ENCODE results near the gene ADGRG4.
"Not testable (repeated sequence)": the region's sequence is repeated elsewhere in the genome, so short reads cannot be mapped to it uniquely, and the experiment has no call there.

ADGRG4 gene

GRCh38 chrX:136395271-136395670, 94.5 kb downstream of the ADGRG4 start:
- no peak for DNase-seq

DNA sequence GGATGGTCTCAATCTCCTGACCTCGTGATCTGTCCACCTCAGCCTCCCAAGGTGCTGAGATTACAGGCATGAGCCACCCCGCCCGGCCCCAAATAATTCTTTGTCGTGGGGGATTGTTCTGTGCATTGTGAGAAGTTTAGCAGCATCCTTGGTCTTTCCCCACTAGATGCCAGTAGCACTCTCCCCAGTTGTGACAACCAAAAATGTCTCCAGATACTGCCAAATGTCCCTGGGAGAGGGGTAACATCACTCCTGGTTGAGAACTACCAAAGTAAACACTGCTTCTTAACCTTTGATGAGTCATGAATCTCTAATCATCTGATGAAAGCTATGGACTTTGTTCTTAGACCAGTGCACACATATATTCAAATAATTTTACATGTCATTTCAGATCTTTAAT, 96.2 kb downstream of the ADGRG4 start:
- DNase-seq = no peak

DNA sequence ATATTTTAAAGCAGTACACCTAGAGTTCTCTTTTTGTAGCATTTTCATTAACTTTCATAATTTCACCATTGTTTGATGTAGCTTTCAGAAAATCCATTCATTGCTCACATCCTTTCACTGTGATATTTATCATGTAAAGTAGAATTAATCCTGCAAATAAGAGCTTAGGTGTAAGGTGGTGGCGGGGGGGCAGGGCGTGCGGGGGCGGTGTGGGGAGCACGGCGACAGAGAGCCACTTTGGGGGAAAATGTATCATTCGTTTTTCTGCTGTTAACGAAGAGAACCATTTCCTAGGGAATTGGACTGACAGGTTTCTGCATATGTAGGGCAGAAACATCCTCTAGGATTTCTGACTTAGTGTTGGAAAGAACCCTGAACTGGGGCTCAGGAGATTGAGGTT, 104.4 kb downstream of the ADGRG4 start:
- no peak for DNase-seq

DNA sequence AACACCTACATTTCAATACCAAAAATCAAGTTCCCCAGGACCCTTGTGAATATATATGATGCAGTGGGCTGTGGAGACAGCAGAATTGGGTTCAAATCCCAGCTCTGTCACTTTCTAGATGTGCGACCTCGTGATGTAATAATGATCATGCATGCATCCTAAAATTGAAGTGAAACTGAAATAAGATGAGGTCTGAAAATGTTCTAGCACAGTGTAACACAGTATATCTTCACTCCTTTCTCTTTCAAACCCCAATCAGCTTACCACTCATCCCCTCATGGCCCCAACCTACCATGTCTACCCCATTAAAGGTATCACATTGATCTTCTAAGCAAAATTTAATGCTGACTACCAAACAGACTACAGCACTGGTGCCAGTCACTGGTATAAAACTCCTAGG, 117.0 kb downstream of the ADGRG4 start:
- DNase-seq = no peak

DNA sequence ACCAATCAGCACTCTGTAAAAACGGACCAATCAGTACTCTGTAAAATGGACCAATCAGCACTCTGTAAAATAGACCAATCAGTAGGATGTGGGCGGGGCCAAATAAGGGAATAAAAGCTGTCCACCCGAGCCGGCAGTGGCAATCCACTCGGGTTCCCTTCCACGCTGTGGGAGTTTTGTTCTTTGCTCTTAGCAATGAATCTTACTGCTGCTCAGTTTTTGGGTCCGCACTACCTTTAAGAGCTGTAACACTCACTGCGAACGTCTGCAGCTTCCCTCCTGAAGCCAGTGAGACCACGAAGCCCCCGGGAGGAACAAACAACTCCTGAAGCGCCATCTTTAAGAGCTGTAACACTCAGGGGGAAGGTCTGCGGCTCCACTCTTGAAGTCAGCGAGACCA, 120.6 kb downstream of the ADGRG4 start:
- no peak for DNase-seq

GRCh38 chrX:136423724-136424123, 123.0 kb downstream of the ADGRG4 start:
- no peak for DNase-seq

DNA sequence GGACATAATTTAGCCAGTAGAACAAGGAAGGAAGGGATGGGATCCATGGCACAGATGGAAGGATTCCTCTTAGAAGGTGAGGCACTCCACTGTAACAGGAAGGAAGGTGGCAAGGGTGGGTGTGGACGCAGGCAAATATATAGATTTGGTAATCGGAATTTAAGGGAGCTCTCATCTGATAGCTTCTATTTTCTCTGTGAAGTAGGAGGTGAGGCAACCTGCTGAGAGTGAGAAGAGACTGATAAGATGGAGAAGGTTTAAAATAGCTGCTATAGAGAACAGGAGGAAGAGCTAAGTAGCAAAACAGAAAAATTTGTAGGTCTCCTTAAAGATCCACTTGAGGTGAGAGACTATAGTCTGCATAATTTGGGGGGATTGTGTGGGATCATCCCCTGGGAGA, 125.2 kb downstream of the ADGRG4 start:
- no peak for DNase-seq

- no peak for DNase-seq
Measured at GRCh38 chrX:136431625-136432024, 130.9 kb downstream of the ADGRG4 start.

GRCh38 chrX:136437774-136438173, 137.0 kb downstream of the ADGRG4 start:
- DNase-seq = no peak

DNA sequence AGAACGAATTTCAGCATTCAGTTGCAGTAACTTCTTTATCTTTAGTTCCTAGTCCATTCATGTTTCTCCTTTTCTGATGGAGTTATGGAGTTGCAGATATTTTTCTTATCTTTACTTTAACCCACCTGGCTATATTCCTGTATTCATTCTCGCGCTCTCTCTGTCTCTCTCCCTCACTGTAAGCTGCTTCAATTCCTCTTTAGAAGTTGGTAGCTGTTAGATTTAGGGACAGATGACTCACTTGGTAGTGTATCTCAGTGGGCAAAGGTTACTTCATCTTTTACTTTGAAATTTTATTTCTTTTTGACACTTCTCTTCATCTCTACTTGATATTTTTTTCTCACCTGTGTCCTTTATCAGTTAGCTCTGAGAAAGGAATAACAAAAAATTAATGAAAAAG, 137.4 kb downstream of the ADGRG4 start:
- DNase-seq = no peak

GRCh38 chrX:136445674-136446073, 144.9 kb downstream of the ADGRG4 start:
- DNase-seq = not testable (repeated sequence)

DNA sequence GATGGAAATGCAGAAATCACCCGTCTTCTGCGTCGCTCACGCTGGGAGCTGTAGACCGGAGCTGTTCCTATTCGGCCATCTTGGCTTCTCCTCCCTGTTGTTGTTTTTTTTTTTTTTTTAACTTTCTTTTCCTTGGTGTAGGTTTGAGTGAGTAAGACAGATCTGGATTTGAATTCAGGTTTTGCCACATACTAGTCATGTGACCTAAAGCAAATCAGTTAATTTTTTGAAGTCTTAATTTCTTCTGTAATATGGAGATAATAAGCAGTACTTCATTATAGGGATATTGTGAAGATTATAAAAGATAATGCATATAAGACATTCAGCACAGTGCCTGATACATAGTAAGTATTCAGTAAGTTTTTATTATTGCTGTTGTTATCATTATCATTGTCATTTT, 145.4 kb downstream of the ADGRG4 start:
- DNase-seq = no peak

DNA sequence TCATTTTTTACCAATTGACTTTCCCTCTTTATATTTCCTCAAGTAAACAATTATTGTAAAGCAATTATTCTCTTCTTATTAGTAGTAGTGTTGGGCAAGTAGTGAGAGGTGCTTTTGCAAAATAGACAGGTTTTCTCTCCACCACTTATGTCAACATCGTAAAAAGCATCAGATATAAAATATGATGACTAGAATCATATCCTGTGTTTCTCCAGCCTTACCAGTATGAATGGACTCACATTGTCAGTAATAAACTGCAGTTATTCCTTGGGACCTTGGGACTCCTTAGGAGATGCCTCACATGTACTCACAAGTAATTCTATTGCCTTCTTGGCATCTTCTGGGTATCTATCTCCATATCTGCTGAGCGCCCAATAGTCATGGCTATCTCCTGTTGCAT, 146.5 kb downstream of the ADGRG4 start:
- DNase-seq = no peak

GRCh38 chrX:136447968-136448367, 147.2 kb downstream of the ADGRG4 start:
- no peak for DNase-seq

DNA sequence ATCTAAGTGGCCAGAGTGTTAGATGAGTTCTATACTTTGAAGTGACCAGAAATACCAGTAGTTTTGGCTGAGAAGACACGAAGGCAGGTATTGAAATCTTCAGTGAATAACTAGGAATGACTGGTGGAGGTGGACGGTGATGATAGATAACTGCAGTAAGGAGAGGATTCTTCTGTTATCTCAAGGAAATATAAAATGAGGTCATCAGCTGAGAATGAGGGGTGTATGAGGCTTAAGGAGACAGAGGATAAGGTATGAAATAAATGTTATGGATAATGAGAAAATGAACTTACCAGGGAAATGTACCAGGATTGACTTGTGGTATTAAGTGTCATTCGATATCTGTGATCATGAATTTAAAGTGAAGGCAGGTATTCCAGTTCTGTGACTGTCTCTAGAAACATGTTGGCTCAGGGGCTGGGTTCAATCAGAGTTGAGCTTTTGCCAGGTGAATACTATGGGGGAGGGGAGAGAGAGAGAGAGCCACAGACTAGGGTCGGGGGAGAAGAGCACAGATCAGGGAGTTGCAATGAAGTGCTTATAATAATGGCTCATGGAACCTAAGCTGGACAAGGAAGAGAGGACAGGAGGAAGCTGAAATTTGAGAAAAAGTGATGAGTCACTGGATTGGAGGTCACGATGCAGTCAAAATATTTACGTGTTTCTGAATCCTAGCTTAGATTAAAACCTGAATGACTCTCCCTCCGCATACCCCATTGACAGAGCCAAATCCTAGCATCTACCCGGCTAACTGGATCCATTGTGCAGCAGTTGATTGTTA, 149.5 kb downstream of the ADGRG4 start:
- DNase-seq = no peak

DNA sequence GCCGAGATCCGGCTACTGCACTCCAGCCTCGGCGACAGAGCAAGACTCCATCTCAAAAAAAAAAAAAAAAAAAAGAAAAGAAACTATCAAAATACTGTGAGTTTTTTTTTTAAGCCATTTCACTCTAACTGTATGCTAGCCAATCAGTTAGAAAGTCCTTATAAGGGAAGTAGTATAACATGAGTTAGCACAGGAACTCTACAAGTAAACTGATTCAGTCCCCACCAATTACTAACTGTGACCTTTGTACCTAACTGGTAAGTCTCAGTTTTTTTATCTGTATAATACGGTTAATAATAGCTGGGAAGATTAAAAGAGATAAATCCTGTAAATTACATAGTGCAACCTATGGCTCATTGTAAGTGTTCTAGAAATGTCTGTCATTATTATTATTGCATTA, 151.9 kb downstream of the ADGRG4 start:
- no peak for DNase-seq

DNA sequence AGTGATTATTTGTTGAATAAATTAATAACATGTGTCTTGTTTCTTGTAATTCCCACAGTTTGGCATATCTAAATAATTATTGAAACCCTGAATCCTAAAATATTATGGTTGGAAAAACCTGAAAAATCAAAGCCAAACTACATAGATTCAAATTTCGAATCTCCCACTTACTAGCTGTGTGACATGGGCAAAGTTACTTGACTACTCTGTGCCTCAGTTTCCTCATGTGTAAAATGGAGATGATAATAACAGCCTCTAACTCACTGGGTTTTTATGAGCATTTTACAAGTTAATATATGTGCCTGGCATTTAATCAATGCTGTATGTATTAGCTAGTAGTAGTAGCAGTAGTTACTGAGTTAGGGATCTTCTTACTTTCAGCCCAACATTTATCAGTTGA, 152.4 kb downstream of the ADGRG4 start:
- DNase-seq = no peak

DNA sequence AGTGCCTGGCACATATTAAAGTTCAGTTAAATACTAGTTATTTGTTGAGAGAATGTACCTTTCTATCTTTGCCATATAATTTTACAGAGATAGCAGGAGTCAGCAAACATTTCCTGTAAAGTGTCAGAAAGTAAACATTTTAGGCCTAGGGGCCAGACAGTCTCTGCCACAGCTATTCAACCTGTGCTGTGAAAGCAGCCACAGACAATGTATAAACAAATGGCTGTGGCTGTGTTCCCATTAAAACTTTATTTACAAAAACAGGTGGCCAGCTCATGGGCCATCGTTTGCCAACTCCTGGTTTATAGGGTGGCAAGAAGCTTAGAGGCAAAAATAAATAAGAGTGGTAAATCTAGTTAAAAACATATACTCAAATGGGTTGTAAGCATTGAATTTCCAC, 153.0 kb downstream of the ADGRG4 start:
- DNase-seq = no peak

DNA sequence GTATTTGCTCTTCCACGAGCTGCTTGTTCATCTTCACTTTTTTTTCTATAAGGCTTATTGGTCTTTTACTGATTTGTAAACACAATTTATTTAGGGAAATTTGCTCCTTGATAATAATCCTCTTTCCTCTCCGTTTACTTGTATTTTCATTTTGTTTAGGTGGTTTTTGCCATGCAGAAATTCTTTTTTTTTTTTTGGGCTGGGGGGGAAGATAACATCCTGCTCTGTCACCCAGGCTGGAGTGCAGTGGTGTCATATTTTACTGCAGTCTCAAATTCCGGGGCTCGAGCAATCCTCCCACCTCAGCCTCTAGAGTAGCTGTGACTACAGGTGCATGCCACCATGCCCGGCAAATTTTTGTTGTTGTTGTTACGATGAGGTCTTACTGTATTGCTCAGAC, 155.4 kb downstream of the ADGRG4 start:
- DNase-seq = no peak

DNA sequence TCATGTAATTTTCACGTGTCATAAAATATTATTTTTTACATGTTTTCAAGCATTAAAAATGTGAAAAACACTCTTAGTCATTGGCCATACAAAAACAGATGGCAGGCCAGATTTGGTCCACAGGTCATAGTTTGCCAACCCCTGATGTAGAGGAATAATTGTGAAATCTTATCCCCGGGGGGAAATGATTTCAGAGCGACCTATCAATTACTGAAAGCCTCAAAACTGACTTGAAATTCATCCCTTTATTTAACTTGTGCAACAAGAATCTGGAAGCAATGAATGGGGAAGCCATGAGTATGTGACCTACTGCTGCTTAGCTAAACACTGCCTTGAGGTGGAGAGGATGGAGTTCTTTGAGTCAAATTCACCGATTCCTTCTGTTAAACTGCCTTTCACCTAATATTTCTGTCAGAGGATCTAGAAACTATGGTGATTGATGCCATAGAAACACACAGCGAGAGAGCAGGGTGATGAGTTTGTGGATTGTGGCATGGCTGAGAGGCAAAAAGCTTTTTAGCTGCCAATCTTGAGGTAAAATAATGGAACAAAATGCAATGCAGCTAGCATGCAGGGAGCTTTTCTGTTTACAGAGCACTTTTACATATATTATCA, 156.6 kb downstream of the ADGRG4 start:
- DNase-seq = no peak

DNA sequence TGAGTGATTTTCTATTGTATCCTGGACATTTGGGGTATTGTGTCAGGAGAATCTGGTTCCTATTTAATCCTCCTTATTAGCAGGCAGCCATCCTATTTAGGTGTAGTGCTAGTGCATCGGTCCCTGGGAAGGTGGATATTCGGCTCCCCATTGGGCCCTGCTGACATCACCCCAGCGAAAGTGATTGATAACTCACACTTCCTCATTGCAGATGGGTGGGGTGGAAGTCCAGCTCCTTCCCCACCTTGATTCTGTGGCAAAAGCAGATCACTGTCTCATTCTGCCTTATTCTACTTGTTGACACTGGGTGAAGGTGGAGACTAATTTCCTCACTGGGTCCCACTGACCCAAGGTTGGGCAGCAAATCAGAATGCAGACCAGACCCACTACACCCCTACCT, 163.8 kb downstream of the ADGRG4 start:
- no peak for DNase-seq
